Frontal cortex (tissue), 4 donors: ENCODE data around the gene SMIM5. TPM values are rescaled to one million over a fixed set of nuclear protein-coding genes. Genes with fewer than 3 reads are reported as not detected.

Experiments
- DNase-seq, 2 donors: peaks; one replicate each; pipeline ENCODE4 v3.0.0; 2012; ENCODE audit warnings: low spot score in 2 of 2
- FAIRE-seq: peaks from 2 replicates; lab custom pipeline; 2012; peaks lifted over from hg19 to GRCh38; lab: Jason Lieb, UNC
- total RNA-seq: library from RNA; depleted of rRNA; stranded (reverse); fragments of >200 nt; gene quantifications from one replicate; pipeline ENCODE4 v1.2.3, GENCODE V29; 2014
- donor health status: control.
- donor health status: control.
- donor health status: control.

SMIM5 gene
- total RNA-seq, 1 donor from 2014 or later: under 0.01 TPM

DNA sequence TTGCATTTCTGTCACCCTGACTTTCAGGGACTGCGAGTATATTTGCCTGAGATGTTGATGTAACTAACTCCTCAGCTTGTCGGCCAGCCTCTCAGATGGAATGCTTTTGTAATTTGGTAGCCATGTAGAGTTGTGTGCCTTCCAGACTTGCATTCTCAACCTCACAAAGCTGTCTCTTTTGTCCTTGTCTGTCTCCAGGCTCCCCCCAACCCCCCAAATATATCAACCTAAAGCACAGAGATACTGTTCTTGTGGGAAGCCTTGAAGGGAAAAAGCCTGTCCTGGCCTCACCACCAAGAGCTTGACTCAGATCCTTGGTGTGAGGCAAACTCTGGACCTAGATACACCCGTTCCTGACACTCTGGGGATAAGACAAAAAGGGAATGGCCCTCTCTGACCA lies 52.3 kb downstream of the SMIM5 start:
- FAIRE-seq (no peak), DNase-seq (no peak)

DNA sequence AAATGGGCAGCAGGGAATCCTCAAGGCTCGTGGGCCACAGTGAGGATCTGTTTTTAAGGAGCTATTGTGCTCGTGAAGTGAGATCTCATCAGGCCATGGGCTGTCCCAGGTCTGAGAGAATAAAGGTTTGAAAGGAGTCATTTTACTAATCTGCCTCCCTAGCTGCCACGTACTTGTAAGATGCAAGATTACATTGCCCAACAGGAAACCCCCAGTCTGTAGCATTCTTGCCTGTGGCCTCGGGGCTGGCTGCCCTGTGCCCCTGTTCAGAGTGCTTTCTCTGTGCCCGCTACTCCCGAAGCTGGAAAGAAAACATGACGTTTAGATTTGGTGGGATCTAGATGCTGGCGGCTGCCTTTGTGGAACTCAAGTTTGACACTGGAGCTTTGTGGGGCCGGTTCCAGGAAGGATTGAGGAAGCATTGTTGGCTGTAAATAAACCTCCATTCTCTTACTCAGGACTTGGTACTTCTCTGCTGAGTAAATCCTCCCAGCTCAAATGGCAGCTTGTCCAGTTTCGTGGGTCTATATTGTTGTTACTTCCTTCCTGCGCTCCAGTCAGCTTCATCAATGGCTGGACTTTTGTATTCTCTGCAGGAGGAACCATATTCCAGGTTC lies 55.1 kb downstream of the SMIM5 start:
- DNase-seq: no peak
- FAIRE-seq: no peak

DNA sequence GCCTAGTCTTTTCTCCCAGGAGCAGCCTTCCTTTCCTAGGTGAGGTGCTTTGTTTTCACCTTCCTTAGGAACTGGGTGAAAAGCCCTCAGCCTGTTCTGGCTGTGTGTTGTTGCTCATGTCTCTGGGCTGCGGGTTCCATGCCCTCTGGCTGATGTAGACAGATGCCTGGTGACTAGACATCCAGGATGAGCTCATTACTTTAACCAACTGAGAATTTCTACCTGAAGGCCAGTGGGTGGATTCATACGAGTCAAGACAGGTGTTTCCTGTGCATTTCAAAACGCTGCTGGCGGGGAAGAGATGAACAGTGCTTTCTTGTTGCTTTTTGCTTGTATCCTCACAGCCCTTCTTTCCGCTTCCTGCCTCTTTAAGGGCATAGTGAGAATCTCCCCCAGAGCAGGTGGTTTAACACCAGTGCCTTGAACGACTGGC lies 56.2 kb downstream of the SMIM5 start:
- DNase-seq (no peak), FAIRE-seq (no peak)

Other genes starting within 250 kb of the SMIM5 start
- 159 TPM for gene GRB2, start 227.8 kb upstream of the SMIM5 start, total RNA-seq
- 18.8 TPM for gene TMEM94, start 176.8 kb upstream of the SMIM5 start, total RNA-seq
- gene CASKIN2, start 117.9 kb upstream of the SMIM5 start, total RNA-seq: 6.1 TPM
- gene TSEN54, start 116.9 kb upstream of the SMIM5 start, total RNA-seq: 11.4 TPM
- 0.82 TPM for gene LLGL2, start 107.7 kb upstream of the SMIM5 start, total RNA-seq
- 19.6 TPM for gene MYO15B, start 45.6 kb upstream of the SMIM5 start, total RNA-seq
- gene RECQL5, start 33.7 kb downstream of the SMIM5 start, total RNA-seq: 6.1 TPM
- gene SAP30BP, start 33.9 kb downstream of the SMIM5 start, total RNA-seq: 39.9 TPM
- gene ITGB4, start 88.0 kb downstream of the SMIM5 start, total RNA-seq: 1.2 TPM
- gene GALK1, start 131.8 kb downstream of the SMIM5 start, total RNA-seq: 13.5 TPM
- gene UNK, start 151.4 kb downstream of the SMIM5 start, total RNA-seq: 21.2 TPM
- gene UNC13D, start 211.0 kb downstream of the SMIM5 start, total RNA-seq: 0.41 TPM
- 22.0 TPM for gene WBP2, start 221.9 kb downstream of the SMIM5 start, total RNA-seq
- gene TRIM47, start 245.1 kb downstream of the SMIM5 start, total RNA-seq: 13.9 TPM